Chondrocyte (in vitro differentiated cells): Measurements from ENCODE around the gene LMX1A. TPM values are rescaled to one million over a fixed set of nuclear protein-coding genes. Genes with fewer than 3 reads are reported as not detected.

Experiments
- DNase-seq: peaks from one replicate; pipeline ENCODE4 v3.0.0; 2021; ENCODE audit warnings: mixed read lengths, low spot score
- H3K27ac Mint-ChIP-seq: one replicate; pipeline ENCODE4 v1.8.0; 2021; ENCODE audit warnings: mild to moderate bottlenecking, moderate library complexity, mixed read lengths; ENCODE audit not compliant: unreplicated experiment
- H3K27me3 Mint-ChIP-seq: 2 replicates; pipeline ENCODE4 v1.8.0; 2021; ENCODE audit warnings: low read depth, mixed read lengths
- H3K36me3 Mint-ChIP-seq: 2 replicates; pipeline ENCODE4 v1.8.0; 2021; ENCODE audit warnings: low read depth, mixed read lengths
- H3K4me1 Mint-ChIP-seq: 2 replicates; pipeline ENCODE4 v1.8.0; 2021; ENCODE audit warnings: low read depth, mild to moderate bottlenecking, mixed read lengths
- H3K4me3 Mint-ChIP-seq: one replicate; pipeline ENCODE4 v1.8.0; 2021; ENCODE audit warnings: mild to moderate bottlenecking, moderate library complexity, mixed read lengths; ENCODE audit not compliant: unreplicated experiment
- H3K9me3 Mint-ChIP-seq: 2 replicates; pipeline ENCODE4 v1.8.0; 2021; ENCODE audit warnings: low read depth, mixed read lengths
- total RNA-seq: library from RNA; stranded (reverse); gene quantifications from 3 replicates; pipeline ENCODE4 v1.2.1, GENCODE V29; 2021
- TF ChIP-seq, protein P1 (sequence below): fragments of 200-600 bp; sonication (generic); IDR thresholded peaks from 2 replicates; pipeline ENCODE4 v1.5.0; 2021; ENCODE audit warnings: antibody characterized with exemption, mild to moderate bottlenecking, moderate library complexity

LMX1A gene
- total RNA-seq, 1 donor from 2014 or later, result not detected

DNA sequence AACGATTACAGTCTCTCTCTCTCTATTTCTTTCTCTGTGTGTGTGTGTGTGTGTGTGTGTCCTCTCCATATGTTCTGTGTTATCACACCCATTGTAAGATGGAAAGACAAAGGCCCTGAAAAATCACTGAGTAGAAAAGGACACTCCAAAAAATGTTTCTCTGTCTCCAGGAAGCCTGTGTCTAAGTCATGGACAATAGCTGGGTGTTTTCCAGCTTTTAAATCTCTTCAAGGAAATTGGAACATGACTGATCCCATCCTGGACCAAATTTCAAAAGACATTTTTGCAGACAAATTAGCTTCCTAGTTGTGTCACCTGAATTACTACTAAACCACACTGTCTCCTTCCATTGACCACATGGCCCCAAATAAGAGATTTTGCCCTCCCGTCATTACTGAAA is 31.0 kb upstream of the LMX1A start:
- H3K36me3 Mint-ChIP-seq, result no peaks in the 10 kb centered on the region
- TF ChIP-seq, protein P1, sequence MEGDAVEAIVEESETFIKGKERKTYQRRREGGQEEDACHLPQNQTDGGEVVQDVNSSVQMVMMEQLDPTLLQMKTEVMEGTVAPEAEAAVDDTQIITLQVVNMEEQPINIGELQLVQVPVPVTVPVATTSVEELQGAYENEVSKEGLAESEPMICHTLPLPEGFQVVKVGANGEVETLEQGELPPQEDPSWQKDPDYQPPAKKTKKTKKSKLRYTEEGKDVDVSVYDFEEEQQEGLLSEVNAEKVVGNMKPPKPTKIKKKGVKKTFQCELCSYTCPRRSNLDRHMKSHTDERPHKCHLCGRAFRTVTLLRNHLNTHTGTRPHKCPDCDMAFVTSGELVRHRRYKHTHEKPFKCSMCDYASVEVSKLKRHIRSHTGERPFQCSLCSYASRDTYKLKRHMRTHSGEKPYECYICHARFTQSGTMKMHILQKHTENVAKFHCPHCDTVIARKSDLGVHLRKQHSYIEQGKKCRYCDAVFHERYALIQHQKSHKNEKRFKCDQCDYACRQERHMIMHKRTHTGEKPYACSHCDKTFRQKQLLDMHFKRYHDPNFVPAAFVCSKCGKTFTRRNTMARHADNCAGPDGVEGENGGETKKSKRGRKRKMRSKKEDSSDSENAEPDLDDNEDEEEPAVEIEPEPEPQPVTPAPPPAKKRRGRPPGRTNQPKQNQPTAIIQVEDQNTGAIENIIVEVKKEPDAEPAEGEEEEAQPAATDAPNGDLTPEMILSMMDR, result no peak
- no peak overlapping the region for H3K27ac Mint-ChIP-seq
- no peak overlapping the region for H3K4me3 Mint-ChIP-seq
- no peak for DNase-seq
- H3K4me1 Mint-ChIP-seq, result no peaks in the 10 kb centered on the region
- peaks cover 77% of the 10 kb centered on the region for H3K27me3 Mint-ChIP-seq
- no peaks in the 10 kb centered on the region for H3K9me3 Mint-ChIP-seq

GRCh38 chr1:165383599-165384405 is 27.3 kb upstream of the LMX1A start:
- Mint-ChIP-seq H3K27ac (no peak overlapping the region), H3K27me3 (peaks cover 76% of the 10 kb centered on the region)

GRCh38 chr1:165383067-165383466 is 26.6 kb upstream of the LMX1A start:
- no peak overlapping the region for H3K27ac Mint-ChIP-seq
- no peak for DNase-seq
- H3K9me3 Mint-ChIP-seq, result no peaks in the 10 kb centered on the region
- no peak overlapping the region for H3K4me3 Mint-ChIP-seq
- H3K36me3 Mint-ChIP-seq, result no peaks in the 10 kb centered on the region
- H3K27me3 Mint-ChIP-seq, result peaks cover 71% of the 10 kb centered on the region
- no peaks in the 10 kb centered on the region for H3K4me1 Mint-ChIP-seq
- TF ChIP-seq, protein P1, result no peak

More at GRCh38 chr1:165383599-165384405, 27.3 kb upstream of the LMX1A start:
- no peak for DNase-seq
- no peaks in the 10 kb centered on the region for H3K4me1 Mint-ChIP-seq
- no peaks in the 10 kb centered on the region for H3K36me3 Mint-ChIP-seq
- H3K4me3 Mint-ChIP-seq, result no peak overlapping the region
- no peaks in the 10 kb centered on the region for H3K9me3 Mint-ChIP-seq
- TF ChIP-seq, protein P1, result no peak

GRCh38 chr1:165381745-165382505 is 25.4 kb upstream of the LMX1A start:
- no peak overlapping the region for H3K4me3 Mint-ChIP-seq
- DNase-seq, result no peak
- H3K27ac Mint-ChIP-seq, result no peak overlapping the region
- peaks cover 65% of the 10 kb centered on the region for H3K27me3 Mint-ChIP-seq
- TF ChIP-seq, protein P1, result no peak
- H3K36me3 Mint-ChIP-seq, result no peaks in the 10 kb centered on the region
- H3K4me1 Mint-ChIP-seq, result peaks cover 3% of the 10 kb centered on the region
- H3K9me3 Mint-ChIP-seq, result no peaks in the 10 kb centered on the region

- H3K4me1 Mint-ChIP-seq, result peaks cover 17% of the 10 kb centered on the region
- TF ChIP-seq, protein P1, result no peak
- no peak for DNase-seq
- H3K9me3 Mint-ChIP-seq, result no peaks in the 10 kb centered on the region
- no peak overlapping the region for H3K27ac Mint-ChIP-seq
- H3K27me3 Mint-ChIP-seq, result peaks cover 76% of the 10 kb centered on the region
- peak overlapping the region; percentile 61 for H3K4me3 Mint-ChIP-seq
- H3K36me3 Mint-ChIP-seq, result no peaks in the 10 kb centered on the region
Observed at GRCh38 chr1:165376811-165377311, 20.3 kb upstream of the LMX1A start.
